Breast epithelium (tissue), 4 donors: Measurements from ENCODE around the gene SLC5A10. TPM values are rescaled to one million over a fixed set of nuclear protein-coding genes. Genes with fewer than 3 reads are reported as not detected.

Source experiments
- DNase-seq, 2 donors: peaks; one replicate each; pipeline ENCODE4 v3.0.0-alpha.2; 2019; ENCODE audit warnings: low spot score in 2 of 2
- H3K27ac ChIP-seq, 2 donors: fragments of 200-600 bp; sonication (generic) in 1 of 2; one replicate each; pipeline ENCODE4 v1.5.1; 2016 to 2019; ENCODE audit warnings: mild to moderate bottlenecking in 1 of 2
- H3K27me3 ChIP-seq, 2 donors: fragments of 200-600 bp; sonication (generic) in 1 of 2; one replicate each; pipeline versions ENCODE4 v1.5.1 to v1.6.0; 2017 to 2019; ENCODE audit warnings: control low read depth in 1 of 2, mild to moderate bottlenecking in 1 of 2
- H3K36me3 ChIP-seq: fragments of 200-600 bp; one replicate; pipeline ENCODE4 v1.5.1; 2019
- H3K4me1 ChIP-seq, 2 donors: fragments of 200-600 bp; sonication (generic); one replicate each; pipeline ENCODE4 v1.5.1; 2016 to 2019; ENCODE audit warnings: control low read depth in 1 of 2
- H3K4me3 ChIP-seq, 3 donors: fragments of 200-600 bp; sonication (generic); 1 replicate in 2 of 3; 2 replicates in 1 of 3; pipeline ENCODE4 v1.5.1; 2016 to 2019; ENCODE audit warnings: mild to moderate bottlenecking in 3 of 3, moderate library complexity in 2 of 3
- H3K9me3 ChIP-seq, 2 donors: fragments of 200-600 bp; sonication (generic) in 1 of 2; one replicate each; pipeline ENCODE4 v1.5.1; 2016 to 2019; ENCODE audit warnings: control low read depth in 1 of 2
- POLR2A ChIP-seq: fragments of 450-650 bp; IDR thresholded peaks from one replicate; pipeline ENCODE4 v1.6.1; 2016; ENCODE audit warnings: antibody characterized with exemption, mild to moderate bottlenecking, moderate library complexity
- POLR2AphosphoS5 ChIP-seq, 3 donors: sonication (generic); formaldehyde crosslinking; IDR thresholded peaks; one replicate each; pipeline ENCODE4 v1.6.1; 2017; ENCODE audit warnings: antibody characterized with exemption in 3 of 3
- intact Hi-C: fragments of 100-400 bp; cut with DNase I; formaldehyde crosslinking; loops from one replicate; pipeline ENCODE4 v1.15.1; 2023; ENCODE audit warnings: low total_unique reads
- total RNA-seq, 3 donors: library from RNA; depleted of rRNA; stranded (reverse); fragments of >200 nt; gene quantifications; one replicate each; pipeline ENCODE4 v1.1.0, GENCODE V29; 2016
- TF ChIP-seq, protein P1 (sequence below), 3 donors: fragments of 450-650 bp; IDR thresholded peaks; one replicate each; pipeline ENCODE4 v1.5.1; 2016 to 2017; ENCODE audit warnings: antibody characterized with exemption in 3 of 3, mild to moderate bottlenecking in 3 of 3, moderate library complexity in 3 of 3

Gene SLC5A10
- total RNA-seq, 3 donors from 2014 or later, result 0.29 TPM; not detected in 2

DNA sequence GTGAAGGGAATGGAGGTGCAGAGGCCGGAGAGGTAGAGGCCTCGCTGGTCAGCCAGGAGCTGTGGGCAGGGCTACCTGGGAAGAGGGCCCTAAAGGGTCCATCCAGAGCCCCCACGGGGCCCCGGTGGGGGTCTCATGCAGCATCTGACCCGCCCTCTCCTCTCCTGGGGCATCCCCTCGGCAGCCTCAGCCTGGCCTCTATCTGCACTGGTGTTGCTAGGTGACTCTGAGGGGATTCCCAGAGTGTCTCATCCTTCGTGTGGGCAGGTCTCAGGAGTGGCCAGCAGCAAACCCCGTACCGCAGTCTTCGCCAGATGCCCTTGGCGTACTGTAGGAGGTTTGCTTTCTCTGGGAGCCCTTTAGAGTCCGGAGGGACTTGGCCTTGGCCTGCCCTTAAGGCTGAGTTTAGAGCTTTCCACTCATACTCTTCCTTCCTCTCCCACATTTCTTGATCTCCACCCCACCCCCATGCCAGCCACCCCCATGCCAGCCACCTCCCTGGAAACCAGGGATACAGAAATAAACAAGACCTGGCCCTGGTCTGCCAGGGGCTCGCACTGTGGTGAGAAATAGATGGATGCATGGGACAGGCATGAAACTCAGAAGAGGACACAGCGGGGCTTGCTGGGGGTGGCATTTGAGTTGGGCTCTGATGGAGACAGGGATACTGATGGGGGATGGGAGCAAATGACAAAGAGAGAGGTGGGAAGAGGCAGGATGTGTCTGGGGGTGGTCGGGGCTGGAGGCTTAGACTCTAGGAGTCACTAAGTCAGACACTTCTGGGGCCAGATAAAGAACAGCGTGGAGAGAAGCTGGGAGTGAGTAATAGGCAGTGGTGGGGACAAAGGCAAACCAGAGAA, 9.9 kb downstream of the SLC5A10 start:
- intact Hi-C loops, result loop anchor here (1.0 kb wide), 1 partner anchor 25 kb away; no protein-coding TSS in a partner anchor
- no peak for DNase-seq
- TF ChIP-seq POLR2A (no peak), POLR2AphosphoS5 (IDR thresholded peaks at IDR 0.05) (no peak)
- TF ChIP-seq, protein P1, sequence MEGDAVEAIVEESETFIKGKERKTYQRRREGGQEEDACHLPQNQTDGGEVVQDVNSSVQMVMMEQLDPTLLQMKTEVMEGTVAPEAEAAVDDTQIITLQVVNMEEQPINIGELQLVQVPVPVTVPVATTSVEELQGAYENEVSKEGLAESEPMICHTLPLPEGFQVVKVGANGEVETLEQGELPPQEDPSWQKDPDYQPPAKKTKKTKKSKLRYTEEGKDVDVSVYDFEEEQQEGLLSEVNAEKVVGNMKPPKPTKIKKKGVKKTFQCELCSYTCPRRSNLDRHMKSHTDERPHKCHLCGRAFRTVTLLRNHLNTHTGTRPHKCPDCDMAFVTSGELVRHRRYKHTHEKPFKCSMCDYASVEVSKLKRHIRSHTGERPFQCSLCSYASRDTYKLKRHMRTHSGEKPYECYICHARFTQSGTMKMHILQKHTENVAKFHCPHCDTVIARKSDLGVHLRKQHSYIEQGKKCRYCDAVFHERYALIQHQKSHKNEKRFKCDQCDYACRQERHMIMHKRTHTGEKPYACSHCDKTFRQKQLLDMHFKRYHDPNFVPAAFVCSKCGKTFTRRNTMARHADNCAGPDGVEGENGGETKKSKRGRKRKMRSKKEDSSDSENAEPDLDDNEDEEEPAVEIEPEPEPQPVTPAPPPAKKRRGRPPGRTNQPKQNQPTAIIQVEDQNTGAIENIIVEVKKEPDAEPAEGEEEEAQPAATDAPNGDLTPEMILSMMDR (IDR thresholded peaks at IDR 0.05), result no peak
- Histone ChIP-seq H3K27ac (no peak overlapping the region), H3K36me3 (no peaks in the 10 kb centered on the region), H3K9me3 (no peaks in the 10 kb centered on the region), H3K4me1 (no peaks in the 10 kb centered on the region), H3K4me3 (no peak overlapping the region), H3K27me3 (no peaks in the 10 kb centered on the region)

DNA sequence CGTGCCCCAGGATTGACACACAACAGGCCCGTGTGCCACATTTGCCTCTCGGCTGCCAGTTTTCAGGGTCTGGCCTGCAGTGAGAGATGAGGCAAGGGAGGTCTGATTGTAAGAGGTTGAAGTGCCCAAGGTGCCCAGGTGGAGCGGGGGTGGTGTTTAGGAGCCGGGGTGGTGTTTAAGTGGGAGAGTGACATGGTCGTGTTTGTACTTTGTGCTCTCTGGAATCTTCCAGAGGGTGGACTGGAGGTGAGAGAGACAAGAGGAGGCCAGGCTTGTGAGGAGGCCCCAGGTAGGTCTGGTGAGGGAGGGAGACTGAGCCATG, 10.5 kb downstream of the SLC5A10 start:
- TF ChIP-seq POLR2A, result no peak
- TF ChIP-seq, protein P1 (IDR thresholded peaks at IDR 0.05), result no peak
- no peak for TF ChIP-seq POLR2AphosphoS5 (IDR thresholded peaks at IDR 0.05)
- Histone ChIP-seq H3K27ac (no peak overlapping the region), H3K27me3 (no peaks in the 10 kb centered on the region), H3K9me3 (no peaks in the 10 kb centered on the region), H3K4me3 (no peak overlapping the region), H3K4me1 (no peaks in the 10 kb centered on the region), H3K36me3 (no peaks in the 10 kb centered on the region)
- intact Hi-C loops, result loop anchor here (1.0 kb wide), 1 partner anchor 25 kb away; no protein-coding TSS in a partner anchor
- no peak for DNase-seq

DNA sequence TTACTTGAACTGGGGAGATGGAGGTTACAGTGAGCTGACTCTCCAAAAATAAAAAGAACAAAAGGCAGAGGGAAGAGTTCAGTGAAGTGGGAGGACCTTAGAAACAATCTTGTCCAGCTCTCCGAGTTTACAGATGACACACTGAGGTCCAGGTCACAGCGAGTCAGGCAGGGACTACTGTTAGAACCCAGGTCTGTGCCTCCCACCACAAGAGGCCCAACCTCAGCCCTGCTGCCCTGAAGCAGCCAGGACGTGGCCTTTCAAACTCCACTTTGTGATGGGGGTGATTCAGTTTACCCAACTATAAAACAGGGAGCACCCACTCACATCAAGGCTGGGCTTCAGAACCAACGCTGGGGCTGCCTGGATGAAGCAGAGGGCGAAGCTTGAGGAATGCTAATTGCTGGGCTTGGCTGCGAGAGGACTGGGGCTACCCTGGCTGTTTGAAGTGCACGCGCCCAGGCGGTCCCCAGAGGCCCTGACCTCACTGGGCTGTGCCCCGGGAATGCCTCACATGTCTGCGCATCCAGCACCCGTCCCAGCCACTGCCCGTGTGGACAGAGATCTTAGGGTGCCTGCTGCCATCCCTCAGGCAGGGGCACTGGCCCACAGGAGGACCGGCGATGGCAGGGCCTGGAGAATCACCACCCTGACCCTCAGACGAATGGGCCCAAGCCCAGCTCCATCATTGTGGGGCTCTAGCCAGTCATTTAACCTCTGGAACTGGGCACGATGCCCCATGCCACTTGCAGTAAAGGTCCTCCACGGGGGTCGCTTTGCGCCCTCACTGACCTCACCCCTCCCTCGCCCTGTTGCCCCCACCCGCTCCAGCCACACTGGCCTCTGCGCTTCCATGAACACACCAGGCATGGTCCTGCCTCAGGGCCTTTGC, 11.4 kb downstream of the SLC5A10 start:
- no peak for DNase-seq
- Histone ChIP-seq H3K4me3 (no peak overlapping the region), H3K27ac (no peak overlapping the region), H3K27me3 (no peaks in the 10 kb centered on the region), H3K4me1 (no peaks in the 10 kb centered on the region), H3K36me3 (no peaks in the 10 kb centered on the region), H3K9me3 (no peaks in the 10 kb centered on the region)
- TF ChIP-seq POLR2AphosphoS5 (IDR thresholded peaks at IDR 0.05), result no peak
- TF ChIP-seq, protein P1 (IDR thresholded peaks at IDR 0.05), result no peak
- no peak for TF ChIP-seq POLR2A
- intact Hi-C loops, result no loop called here

DNA sequence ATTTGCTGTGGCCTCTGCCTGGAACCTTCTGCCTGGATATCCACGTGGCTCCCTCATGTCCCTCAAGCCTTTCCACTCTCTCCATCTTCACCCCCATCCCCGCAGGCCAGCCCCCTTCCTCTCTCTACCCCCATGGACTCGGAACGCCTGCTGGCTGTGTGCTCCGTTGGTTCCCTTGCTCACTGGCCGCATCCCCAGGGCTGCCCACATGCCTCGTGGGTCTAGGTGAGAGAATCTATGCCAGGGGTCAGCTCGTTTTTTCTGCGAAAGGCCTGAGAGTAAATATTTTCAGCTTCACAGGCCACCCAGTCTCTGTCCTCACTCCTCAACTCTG, 12.0 kb downstream of the SLC5A10 start:
- Histone ChIP-seq H3K4me3 (no peak overlapping the region), H3K9me3 (no peaks in the 10 kb centered on the region), H3K27me3 (no peaks in the 10 kb centered on the region), H3K4me1 (no peaks in the 10 kb centered on the region), H3K27ac (no peak overlapping the region), H3K36me3 (no peaks in the 10 kb centered on the region)
- no peak for DNase-seq
- TF ChIP-seq POLR2A (no peak), POLR2AphosphoS5 (IDR thresholded peaks at IDR 0.05) (no peak)
- TF ChIP-seq, protein P1 (IDR thresholded peaks at IDR 0.05), result no peak
- intact Hi-C loops, result no loop called here

DNA sequence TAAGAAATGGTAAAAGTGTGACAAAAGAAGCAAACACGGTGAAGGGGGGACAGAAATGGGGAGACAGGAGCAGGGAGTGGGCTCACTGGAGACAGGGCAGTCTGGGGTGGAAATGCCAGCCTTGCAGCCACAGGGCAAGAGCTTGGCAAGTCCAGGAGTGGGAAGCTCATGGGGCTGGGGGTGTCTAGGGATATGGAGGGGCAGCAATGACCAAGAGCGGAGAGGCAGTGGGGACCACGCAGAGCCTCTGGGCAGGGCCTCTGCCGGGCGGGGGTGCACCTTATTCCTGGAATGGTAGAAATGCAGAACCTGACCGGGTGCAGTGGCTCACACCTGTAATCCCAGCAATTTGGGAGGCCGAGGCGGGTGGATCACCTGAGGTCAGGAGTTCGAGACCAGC, 12.6 kb downstream of the SLC5A10 start:
- intact Hi-C loops, result no loop called here
- no peaks in the 10 kb centered on the region for H3K4me1 ChIP-seq
- DNase-seq, result no peak
- no peak overlapping the region for H3K4me3 ChIP-seq
- H3K27me3 ChIP-seq, result no peaks in the 10 kb centered on the region
- H3K9me3 ChIP-seq, result no peaks in the 10 kb centered on the region
- H3K36me3 ChIP-seq, result no peaks in the 10 kb centered on the region
- no peak for TF ChIP-seq POLR2AphosphoS5 (IDR thresholded peaks at IDR 0.05)
- TF ChIP-seq POLR2A, result no peak
- TF ChIP-seq, protein P1 (IDR thresholded peaks at IDR 0.05), result no peak
- H3K27ac ChIP-seq, result no peak overlapping the region
